Lower lobe of right lung (tissue), 2 donors: ENCODE results near the gene FMN1. TPM values are rescaled to one million over a fixed set of nuclear protein-coding genes. Genes with fewer than 3 reads are reported as not detected.

Experiments
- ATAC-seq, 2 donors: fragments of 200-7000 bp; cut with Tn5 transposase; one replicate each; pipeline ENCODE4 v1.9.1; 2020 to 2022; ENCODE audit warnings: mild to moderate bottlenecking in 2 of 2, moderate library complexity in 2 of 2
- DNase-seq: peaks from one replicate; pipeline ENCODE4 v3.0.0-alpha.2; 2020
- H3K27ac ChIP-seq: fragments of 200-600 bp; one replicate; pipeline ENCODE4 v1.8.0; 2022
- H3K27me3 ChIP-seq: fragments of 200-600 bp; one replicate; pipeline ENCODE4 v1.8.0; 2022; ENCODE audit warnings: low read depth
- H3K36me3 ChIP-seq: fragments of 200-600 bp; one replicate; pipeline ENCODE4 v1.8.0; 2022; ENCODE audit warnings: mild to moderate bottlenecking
- H3K4me1 ChIP-seq: fragments of 200-600 bp; one replicate; pipeline ENCODE4 v1.8.0; 2022
- H3K4me3 ChIP-seq: fragments of 200-600 bp; one replicate; pipeline ENCODE4 v1.8.0; 2022; ENCODE audit warnings: mild to moderate bottlenecking
- H3K9me3 ChIP-seq: fragments of 200-600 bp; one replicate; pipeline ENCODE4 v1.8.0; 2022
- CTCF ChIP-seq: fragments of 200-600 bp; IDR thresholded peaks from one replicate; pipeline ENCODE4 v1.8.0; 2022; ENCODE audit warnings: antibody characterized with exemption, mild to moderate bottlenecking
- intact Hi-C: fragments of 100-400 bp; cut with DNase I; formaldehyde crosslinking; loops from one replicate; pipeline ENCODE4 v1.11.0; 2022
- total RNA-seq: library from RNA; stranded (reverse); fragmentation: NEBNext Ultra II Directional; extraction: Animal tissue kit (Norgen Biotek cat#: 25700); gene quantifications from one replicate; pipeline ENCODE4 v1.2.1, GENCODE V29; 2021
- donor health status: DM: no; HTN: yes; CAD: no; lungs with severe emphysema.

Gene FMN1
- total RNA-seq, 1 donor from 2014 or later: 38.8 TPM

GRCh38 chr15:33022629-33023028, 171.9 kb downstream of the FMN1 start:
- Histone ChIP-seq H3K27me3 (no peaks in the 10 kb centered on the region), H3K36me3 (no peaks in the 10 kb centered on the region), H3K4me3 (no peak overlapping the region), H3K27ac (peak overlapping the region; percentile 40), H3K9me3 (no peaks in the 10 kb centered on the region), H3K4me1 (peaks cover 15% of the 10 kb centered on the region)
- intact Hi-C loops: no loop called here
- TF ChIP-seq CTCF: no peak
- DNase-seq (peak; percentile 77), ATAC-seq (peak; percentile 84 to 89)

- H3K27ac ChIP-seq: peak overlapping the region; percentile 40
- no peaks in the 10 kb centered on the region for H3K9me3 ChIP-seq
- peaks cover 11% of the 10 kb centered on the region for H3K4me1 ChIP-seq
- TF ChIP-seq CTCF: peak; percentile 55
- DNase-seq (no peak), ATAC-seq (peak; percentile 75 to 83)
- intact Hi-C loops: no loop called here
- H3K36me3 ChIP-seq: no peaks in the 10 kb centered on the region
- no peak overlapping the region for H3K4me3 ChIP-seq
- H3K27me3 ChIP-seq: no peaks in the 10 kb centered on the region
Observed at GRCh38 chr15:33021806-33022389, 172.6 kb downstream of the FMN1 start.

- Histone ChIP-seq H3K27ac (no peak overlapping the region), H3K36me3 (no peaks in the 10 kb centered on the region), H3K4me3 (no peak overlapping the region), H3K4me1 (peaks cover 10% of the 10 kb centered on the region), H3K27me3 (no peaks in the 10 kb centered on the region), H3K9me3 (no peaks in the 10 kb centered on the region)
- no peak for DNase-seq
- no peak for TF ChIP-seq CTCF
- no peak for ATAC-seq
- intact Hi-C loops: no loop called here
Observed at GRCh38 chr15:33019354-33019981, 175.0 kb downstream of the FMN1 start.

GRCh38 chr15:33016405-33017024, 178.0 kb downstream of the FMN1 start:
- H3K4me3 ChIP-seq: no peak overlapping the region
- DNase-seq (no peak), ATAC-seq (no peak)
- intact Hi-C loops: no loop called here
- no peaks in the 10 kb centered on the region for H3K4me1 ChIP-seq
- no peaks in the 10 kb centered on the region for H3K36me3 ChIP-seq
- H3K27me3 ChIP-seq: no peaks in the 10 kb centered on the region
- no peaks in the 10 kb centered on the region for H3K9me3 ChIP-seq
- TF ChIP-seq CTCF: no peak
- no peak overlapping the region for H3K27ac ChIP-seq

- no peak for ATAC-seq
- no peak for TF ChIP-seq CTCF
Observed at GRCh38 chr15:33014586-33014985, 179.9 kb downstream of the FMN1 start.

More at GRCh38 chr15:33014586-33014985, 179.9 kb downstream of the FMN1 start:
- Histone ChIP-seq H3K4me3 (no peak overlapping the region), H3K4me1 (no peaks in the 10 kb centered on the region), H3K9me3 (no peaks in the 10 kb centered on the region), H3K27ac (no peak overlapping the region), H3K27me3 (no peaks in the 10 kb centered on the region), H3K36me3 (no peaks in the 10 kb centered on the region)
- DNase-seq: no peak
- intact Hi-C loops: no loop called here
